GM10248 (cell line): ENCODE results near the gene PRAME.

Experiments
- CTCF ChIA-PET: fragments of 300-600 bp; sonication (Branson Sonifier 250); formaldehyde crosslinking; extraction: SDS; loops from one replicate; lab custom pipeline; 2021; ENCODE audit warnings: antibody characterized with exemption; lab: Yijun Ruan, JAX
- POLR2A ChIA-PET: fragments of 350-650 bp; sonication (Branson Sonifier 250); formaldehyde crosslinking; extraction: SDS; loops from one replicate; lab custom pipeline; 2020; ENCODE audit warnings: antibody characterized with exemption; lab: Yijun Ruan, JAX
- DNase-seq: peaks from one replicate; pipeline ENCODE4 v3.0.0; 2012; ENCODE audit errors: extremely low spot score
- TF ChIP-seq, protein P1 (sequence below): IDR thresholded peaks from 2 replicates; pipeline ENCODE4 v1.5.1; 2012; ENCODE audit warnings: mild to moderate bottlenecking, low read depth; ENCODE audit errors: extremely low read depth, missing control alignments, control extremely low read depth

The PRAME gene

DNA sequence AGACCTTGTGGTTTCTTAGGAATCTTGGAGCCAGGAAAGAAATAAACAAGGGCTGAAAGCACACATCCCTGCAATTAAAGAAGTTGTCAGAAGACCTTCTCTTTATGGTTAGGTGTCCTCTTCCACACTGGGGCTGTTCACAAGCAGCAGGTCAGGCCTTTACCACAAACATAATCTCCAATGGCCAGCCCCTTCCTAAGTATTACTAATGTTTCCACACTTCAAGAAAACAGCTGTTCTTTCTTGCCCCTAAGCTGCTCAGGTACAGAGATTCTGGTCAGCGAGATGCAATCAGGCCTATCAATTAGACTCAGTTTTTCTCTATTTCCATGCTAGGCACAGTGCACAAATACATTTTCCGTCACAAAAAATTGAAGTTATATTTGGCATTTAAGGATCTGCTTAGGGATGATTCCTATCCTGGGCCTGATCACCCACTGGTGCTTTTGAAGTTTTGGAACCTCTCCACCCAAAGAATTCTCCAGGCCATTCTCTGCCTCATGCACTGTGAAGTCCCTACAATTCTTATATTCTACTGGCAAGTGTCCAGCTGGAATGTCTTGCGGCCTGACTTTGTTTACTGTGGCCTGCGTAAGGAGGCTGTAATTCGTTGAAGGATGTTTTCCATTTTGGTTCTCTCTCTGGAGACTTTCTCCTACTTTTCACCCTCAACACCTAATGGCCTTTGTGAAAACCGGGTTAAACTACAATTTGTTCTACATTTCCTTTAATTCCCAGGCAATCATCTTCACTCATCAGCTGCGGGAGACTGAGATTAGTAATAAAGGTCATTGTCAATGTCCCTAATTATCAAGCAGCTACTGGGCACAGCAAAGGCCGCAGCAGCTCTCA lies 5.1 kb downstream of the PRAME start:
- ChIA-PET CTCF (interaction anchor here (0.7 to 2.6 kb wide), 12 partner anchors 10 to 216 kb away, joined by 3 to 11 read pairs (median 4); partner anchors contain the start of gene ZNF280B), POLR2A (no interaction called here)
- TF ChIP-seq, protein P1, sequence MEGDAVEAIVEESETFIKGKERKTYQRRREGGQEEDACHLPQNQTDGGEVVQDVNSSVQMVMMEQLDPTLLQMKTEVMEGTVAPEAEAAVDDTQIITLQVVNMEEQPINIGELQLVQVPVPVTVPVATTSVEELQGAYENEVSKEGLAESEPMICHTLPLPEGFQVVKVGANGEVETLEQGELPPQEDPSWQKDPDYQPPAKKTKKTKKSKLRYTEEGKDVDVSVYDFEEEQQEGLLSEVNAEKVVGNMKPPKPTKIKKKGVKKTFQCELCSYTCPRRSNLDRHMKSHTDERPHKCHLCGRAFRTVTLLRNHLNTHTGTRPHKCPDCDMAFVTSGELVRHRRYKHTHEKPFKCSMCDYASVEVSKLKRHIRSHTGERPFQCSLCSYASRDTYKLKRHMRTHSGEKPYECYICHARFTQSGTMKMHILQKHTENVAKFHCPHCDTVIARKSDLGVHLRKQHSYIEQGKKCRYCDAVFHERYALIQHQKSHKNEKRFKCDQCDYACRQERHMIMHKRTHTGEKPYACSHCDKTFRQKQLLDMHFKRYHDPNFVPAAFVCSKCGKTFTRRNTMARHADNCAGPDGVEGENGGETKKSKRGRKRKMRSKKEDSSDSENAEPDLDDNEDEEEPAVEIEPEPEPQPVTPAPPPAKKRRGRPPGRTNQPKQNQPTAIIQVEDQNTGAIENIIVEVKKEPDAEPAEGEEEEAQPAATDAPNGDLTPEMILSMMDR: no peak
- no peak for DNase-seq

DNA sequence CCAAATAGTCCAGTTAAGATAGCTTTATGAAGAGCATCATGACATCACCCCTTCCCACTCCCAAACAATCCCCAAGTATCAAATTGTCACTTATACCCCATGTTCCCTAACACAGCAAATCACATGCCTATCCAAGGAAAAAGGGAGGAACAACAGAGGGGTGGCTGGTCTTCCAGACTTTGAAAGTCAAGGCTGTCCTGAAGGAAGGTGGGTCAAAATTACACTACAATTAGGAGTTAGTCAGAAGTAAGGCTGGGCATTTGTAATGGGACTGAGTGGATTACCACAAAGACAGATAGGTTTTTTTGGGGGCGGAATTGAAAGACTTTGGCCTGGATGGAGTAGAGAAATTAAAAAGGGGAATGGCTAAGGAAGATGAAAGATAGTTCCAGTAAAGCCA lies 5.9 kb downstream of the PRAME start:
- CTCF ChIA-PET: interaction anchor here (0.7 to 2.6 kb wide), 4 partner anchors 12 to 130 kb away, joined by 3 to 11 read pairs (median 4); no protein-coding TSS in a partner anchor
- no peak for DNase-seq
- POLR2A ChIA-PET: no interaction called here
- TF ChIP-seq, protein P1: no peak

DNA sequence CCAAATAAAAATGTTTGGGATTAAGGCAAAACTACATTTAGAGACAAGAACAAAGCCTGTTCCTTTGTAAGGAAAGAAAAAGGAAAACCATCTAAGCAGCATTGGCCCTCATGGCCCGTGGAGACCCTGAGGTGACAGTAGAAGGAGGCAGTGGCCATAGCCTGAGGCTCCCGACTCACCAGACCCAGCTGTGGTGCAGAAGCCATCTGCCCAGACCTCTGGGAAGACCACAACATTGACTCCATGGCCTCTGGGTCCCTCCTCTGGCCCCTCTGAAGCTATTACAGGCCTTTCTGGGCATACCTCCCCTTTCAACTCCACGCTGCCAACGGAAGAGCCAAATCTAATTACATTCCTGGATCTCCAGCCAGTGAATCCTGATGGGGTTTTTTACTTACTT lies 6.4 kb downstream of the PRAME start:
- TF ChIP-seq, protein P1: peak; percentile 33
- DNase-seq: peak; percentile 47
- POLR2A ChIA-PET: no interaction called here
- CTCF ChIA-PET: interaction anchor here (0.6 to 2.6 kb wide), 4 partner anchors 24 to 130 kb away, joined by 3 to 11 read pairs (median 4); no protein-coding TSS in a partner anchor

DNA sequence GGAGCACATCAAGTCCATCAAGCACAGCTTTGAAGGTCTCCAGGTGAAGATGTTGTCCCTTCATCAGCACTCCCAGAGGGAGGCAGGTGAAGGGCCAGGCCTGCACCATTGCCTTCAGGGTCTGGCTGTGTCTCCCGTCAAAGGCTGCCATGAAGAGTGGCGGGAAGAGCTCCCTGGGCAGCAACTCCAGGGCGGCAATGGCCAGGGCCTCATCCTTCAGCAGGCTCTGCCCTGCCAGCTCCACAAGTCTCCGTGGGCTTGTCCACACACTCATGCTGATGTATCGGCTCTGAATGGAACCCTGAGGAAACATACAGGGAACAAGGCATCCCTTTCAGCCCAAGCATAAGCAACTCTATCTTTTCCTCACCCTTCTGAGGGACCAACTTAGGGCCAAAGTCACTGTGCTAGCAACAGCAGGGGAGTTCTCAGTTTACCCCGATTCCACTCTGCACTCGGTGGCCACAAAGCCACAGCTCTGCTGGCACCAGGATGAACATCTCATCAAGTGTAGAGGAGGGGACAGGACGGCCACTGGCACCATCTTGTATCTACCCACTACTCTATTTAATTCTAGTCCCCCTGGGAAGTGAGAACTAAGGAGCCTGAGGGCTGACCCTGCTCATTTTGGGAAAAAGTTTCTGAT lies 8.2 kb downstream of the PRAME start:
- no peak for DNase-seq
- CTCF ChIA-PET: interaction anchor here (1.0 to 2.0 kb wide), 2 partner anchors 8 to 128 kb away, joined by 3 to 10 read pairs; partner anchors contain the start of gene PRAME
- TF ChIP-seq, protein P1: no peak
- POLR2A ChIA-PET: no interaction called here

DNA sequence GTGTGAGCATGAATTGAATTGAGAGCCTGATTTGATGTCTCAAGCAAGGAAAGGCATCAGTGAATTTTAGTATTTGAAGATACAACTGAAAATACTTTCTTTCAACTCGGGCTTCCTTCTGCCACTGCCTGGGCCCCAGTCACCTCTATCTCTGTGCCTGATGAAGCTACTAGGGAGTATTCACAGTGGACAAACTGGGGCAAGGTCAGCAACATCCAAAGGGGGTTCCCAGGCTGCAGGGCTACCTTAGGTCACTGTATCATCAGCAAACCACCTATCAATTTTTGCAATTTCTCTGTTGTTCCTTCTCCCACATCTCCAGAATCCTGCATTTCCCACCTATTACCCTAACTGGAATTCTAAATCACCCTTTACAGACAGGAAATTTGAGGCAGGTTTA lies 10.2 kb downstream of the PRAME start:
- POLR2A ChIA-PET: no interaction called here
- CTCF ChIA-PET: interaction anchor here (1.6 kb wide), 2 partner anchors 10 to 27 kb away, joined by 4 to 8 read pairs; partner anchors contain the start of gene PRAME
- no peak for DNase-seq

DNA sequence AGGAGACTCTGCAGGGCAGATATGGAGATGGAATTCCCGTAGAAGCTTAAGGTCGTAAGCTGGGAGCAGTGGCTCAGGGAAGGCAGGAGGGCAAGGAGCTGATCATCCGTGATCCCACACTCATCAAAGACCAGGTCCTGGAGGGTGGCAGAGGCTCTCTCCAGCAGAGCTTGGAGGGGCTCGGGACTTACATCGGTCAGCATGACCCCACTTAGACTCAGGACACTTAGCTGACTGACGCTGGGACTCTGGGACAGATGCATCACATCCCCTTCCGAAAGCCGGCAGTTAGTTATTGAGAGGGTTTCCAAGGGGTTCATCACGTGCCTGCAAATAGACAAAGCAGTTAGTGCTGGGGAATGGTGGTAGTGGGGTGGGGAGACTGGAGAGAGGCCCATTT lies 10.7 kb downstream of the PRAME start:
- DNase-seq: no peak
- POLR2A ChIA-PET: no interaction called here
- TF ChIP-seq, protein P1: no peak
- CTCF ChIA-PET: interaction anchor here (1.6 kb wide), 1 partner anchor 11 kb away, joined by 4 read pairs; the partner anchor contains the start of gene PRAME

More for the DNA sequence above, 10.2 kb downstream of the PRAME start:
- TF ChIP-seq, protein P1: no peak
